Placental epithelial cell (primary cell): Measurements from ENCODE around the gene KIF27. TPM values are rescaled to one million over a fixed set of nuclear protein-coding genes. Genes with fewer than 3 reads are reported as not detected.

Source experiments
- total RNA-seq: library from RNA; depleted of rRNA; stranded (reverse); fragments of >200 nt; gene quantifications from 2 replicates; pipeline ENCODE4 v1.2.3, GENCODE V29; 2012

Gene KIF27, protein sequence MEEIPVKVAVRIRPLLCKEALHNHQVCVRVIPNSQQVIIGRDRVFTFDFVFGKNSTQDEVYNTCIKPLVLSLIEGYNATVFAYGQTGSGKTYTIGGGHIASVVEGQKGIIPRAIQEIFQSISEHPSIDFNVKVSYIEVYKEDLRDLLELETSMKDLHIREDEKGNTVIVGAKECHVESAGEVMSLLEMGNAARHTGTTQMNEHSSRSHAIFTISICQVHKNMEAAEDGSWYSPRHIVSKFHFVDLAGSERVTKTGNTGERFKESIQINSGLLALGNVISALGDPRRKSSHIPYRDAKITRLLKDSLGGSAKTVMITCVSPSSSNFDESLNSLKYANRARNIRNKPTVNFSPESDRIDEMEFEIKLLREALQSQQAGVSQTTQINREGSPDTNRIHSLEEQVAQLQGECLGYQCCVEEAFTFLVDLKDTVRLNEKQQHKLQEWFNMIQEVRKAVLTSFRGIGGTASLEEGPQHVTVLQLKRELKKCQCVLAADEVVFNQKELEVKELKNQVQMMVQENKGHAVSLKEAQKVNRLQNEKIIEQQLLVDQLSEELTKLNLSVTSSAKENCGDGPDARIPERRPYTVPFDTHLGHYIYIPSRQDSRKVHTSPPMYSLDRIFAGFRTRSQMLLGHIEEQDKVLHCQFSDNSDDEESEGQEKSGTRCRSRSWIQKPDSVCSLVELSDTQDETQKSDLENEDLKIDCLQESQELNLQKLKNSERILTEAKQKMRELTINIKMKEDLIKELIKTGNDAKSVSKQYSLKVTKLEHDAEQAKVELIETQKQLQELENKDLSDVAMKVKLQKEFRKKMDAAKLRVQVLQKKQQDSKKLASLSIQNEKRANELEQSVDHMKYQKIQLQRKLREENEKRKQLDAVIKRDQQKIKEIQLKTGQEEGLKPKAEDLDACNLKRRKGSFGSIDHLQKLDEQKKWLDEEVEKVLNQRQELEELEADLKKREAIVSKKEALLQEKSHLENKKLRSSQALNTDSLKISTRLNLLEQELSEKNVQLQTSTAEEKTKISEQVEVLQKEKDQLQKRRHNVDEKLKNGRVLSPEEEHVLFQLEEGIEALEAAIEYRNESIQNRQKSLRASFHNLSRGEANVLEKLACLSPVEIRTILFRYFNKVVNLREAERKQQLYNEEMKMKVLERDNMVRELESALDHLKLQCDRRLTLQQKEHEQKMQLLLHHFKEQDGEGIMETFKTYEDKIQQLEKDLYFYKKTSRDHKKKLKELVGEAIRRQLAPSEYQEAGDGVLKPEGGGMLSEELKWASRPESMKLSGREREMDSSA (N-terminal part only)
- total RNA-seq: 2.4 and 5.5 TPM in 2 replicates

DNA sequence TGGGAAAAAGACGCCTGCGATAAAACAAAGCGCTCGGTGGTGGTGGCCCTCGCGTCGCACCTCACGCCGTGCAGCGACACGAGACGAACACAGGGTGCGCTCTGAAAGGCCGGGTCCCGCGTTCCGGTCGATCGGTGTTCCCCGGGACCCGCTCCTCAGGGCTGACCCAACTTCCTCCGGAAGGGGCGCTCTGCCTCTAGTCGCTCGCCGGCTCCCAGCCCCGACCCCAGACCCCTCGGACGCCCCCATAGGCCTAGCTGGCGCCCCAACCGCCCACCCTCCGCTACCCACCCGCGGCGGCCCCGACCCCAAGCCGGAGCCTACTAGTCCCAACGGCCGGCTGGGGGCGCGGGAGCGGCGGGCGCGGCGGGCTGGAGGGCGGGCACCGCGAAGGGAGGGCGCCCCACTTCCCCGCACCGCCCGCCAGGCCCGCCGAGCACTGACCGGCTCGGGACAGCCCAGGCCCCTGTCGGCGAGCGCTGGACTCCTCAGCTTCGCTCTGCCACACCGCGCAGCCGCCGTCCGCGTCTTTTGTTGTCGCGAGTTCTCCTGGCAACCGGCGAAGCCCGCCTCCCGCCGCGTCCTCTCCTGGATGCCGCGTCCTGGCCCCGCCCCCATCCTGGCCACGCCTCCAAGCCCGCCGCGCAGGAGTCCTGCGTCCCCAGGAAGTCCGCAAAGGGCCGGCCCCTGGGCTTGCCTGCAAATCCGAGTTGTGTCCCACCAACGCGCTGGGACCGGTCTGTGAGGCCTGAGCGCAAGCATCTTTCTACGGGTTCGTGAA lies at the start of gene KIF27:
Gene KIF27, minus strand, starts transcription at position 506 of the 781 bp plus-strand sequence. CDS start 5,841 bp downstream, outside the sequence.

DNA sequence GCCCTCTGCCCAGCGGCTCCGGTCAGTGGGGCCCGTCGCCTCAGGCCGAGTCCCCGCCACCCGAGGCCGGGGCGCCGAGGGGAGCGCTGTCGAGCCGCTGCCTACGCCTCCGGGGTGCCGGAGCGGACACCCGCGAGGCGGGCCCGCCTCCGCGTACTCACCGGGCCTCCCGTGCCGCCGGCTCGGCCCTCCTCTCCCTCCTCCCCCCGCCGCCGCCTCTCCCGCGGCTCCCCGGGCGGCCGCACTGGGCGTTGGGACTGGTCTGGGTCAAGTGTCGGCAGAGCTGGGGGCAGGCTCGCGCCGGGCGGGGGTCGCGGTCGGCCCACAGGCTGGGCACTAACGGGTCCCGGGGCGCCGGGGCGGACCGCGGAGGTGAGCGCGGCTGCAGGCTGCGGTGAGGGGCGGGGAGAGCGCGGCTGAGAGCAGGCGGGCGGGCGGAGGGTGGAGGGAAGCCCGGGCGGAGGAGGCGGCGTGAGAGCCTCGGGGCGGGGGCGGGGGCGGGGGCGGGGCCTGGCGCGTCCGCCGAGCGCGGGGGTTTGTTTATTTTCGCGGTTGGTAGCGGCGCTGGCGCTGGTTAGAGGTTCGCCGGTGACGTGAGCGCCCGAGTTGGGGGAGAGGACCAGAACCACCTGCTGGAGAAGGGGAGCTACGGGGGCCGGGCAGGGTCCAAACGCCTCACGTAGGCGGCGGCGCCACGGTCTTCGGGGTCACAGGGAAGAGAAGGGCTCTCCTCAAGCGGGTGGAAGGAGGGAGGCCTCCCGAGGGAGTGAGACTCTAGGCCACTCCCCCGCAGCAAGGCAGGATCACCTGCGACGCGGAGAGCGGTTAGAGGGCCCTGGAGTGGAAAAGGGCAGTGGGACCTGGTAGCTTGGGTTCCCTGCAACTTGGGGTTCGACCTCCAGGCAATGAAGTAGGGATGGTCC lies 103.6 kb downstream of the KIF27 start, which contains the start of gene GKAP1:
Gene GKAP1, minus strand, starts transcription at position 414 of the 923 bp plus-strand sequence. CDS start 11,252 bp downstream, outside the sequence.

Other genes starting within 250 kb of the KIF27 start
- gene UBQLN1, start 213.5 kb downstream of the KIF27 start, total RNA-seq: 53.8 and 105 TPM in 2 replicates
- gene GKAP1, start 103.7 kb downstream of the KIF27 start, total RNA-seq: 0.39 TPM in 1 of 2 replicates, not detected in the other
- gene HNRNPK, start 58.8 kb upstream of the KIF27 start, total RNA-seq: 405 and 512 TPM in 2 replicates
- 4.8 and 5.9 TPM in 2 replicates for gene RMI1, start 59.4 kb upstream of the KIF27 start, total RNA-seq